Natural killer cell (primary cell): ENCODE measurements around the gene CMTM8. TPM values are rescaled to one million over a fixed set of nuclear protein-coding genes. Genes with fewer than 3 reads are reported as not detected.
A peak's percentile ranks its signal among the peaks of the same experiment; 100 is the strongest.

ENCODE experiments used
- ATAC-seq, 3 donors: fragments of 150-1000 bp in 2 of 3; fragments of 200-7000 bp in 1 of 3; cut with Tn5 transposase; 1 replicate in 1 of 3; 2 replicates in 2 of 3; pipeline ENCODE4 v1.10.0; 2021; ENCODE audit warnings: mild to moderate bottlenecking in 2 of 3, moderate library complexity in 2 of 3
- DNase-seq, 2 donors: peaks; one replicate each; pipeline versions ENCODE4 v3.0.0 to v3.0.0-alpha.2; 2013 to 2021; ENCODE audit warnings: mixed read lengths in 1 of 2
- H3K27ac ChIP-seq: one replicate; pipeline ENCODE4 v1.5.1; 2013; ENCODE audit warnings: mild to moderate bottlenecking, low read length
- H3K27me3 ChIP-seq: one replicate; pipeline ENCODE4 v1.6.1; 2013; ENCODE audit warnings: low read length; ENCODE audit not compliant: control insufficient read depth, insufficient read depth
- H3K36me3 ChIP-seq: one replicate; pipeline ENCODE4 v1.6.1; 2013; ENCODE audit warnings: low read length; ENCODE audit not compliant: control insufficient read depth, insufficient read depth
- H3K4me1 ChIP-seq: one replicate; pipeline ENCODE4 v1.6.1; 2013; ENCODE audit warnings: low read length; ENCODE audit not compliant: control insufficient read depth, insufficient read depth
- H3K4me3 ChIP-seq: one replicate; pipeline ENCODE4 v1.5.1; 2013; ENCODE audit warnings: low read length
- H3K9me3 ChIP-seq: one replicate; pipeline ENCODE4 v1.6.1; 2013; ENCODE audit warnings: low read length; ENCODE audit not compliant: control insufficient read depth, insufficient read depth
- H3K27ac Mint-ChIP-seq, 2 donors: one replicate each; pipeline ENCODE4 v1.8.0; 2022; ENCODE audit warnings: mild to moderate bottlenecking in 2 of 2, mixed read lengths in 2 of 2, moderate library complexity in 1 of 2
- H3K27me3 Mint-ChIP-seq, 2 donors: one replicate each; pipeline ENCODE4 v1.8.0; 2022; ENCODE audit warnings: low read depth in 2 of 2, mixed read lengths in 2 of 2
- H3K36me3 Mint-ChIP-seq: one replicate; pipeline ENCODE4 v1.8.0; 2022; ENCODE audit warnings: mixed read lengths
- H3K4me1 Mint-ChIP-seq, 2 donors: one replicate each; pipeline ENCODE4 v1.8.0; 2022; ENCODE audit warnings: mixed read lengths in 2 of 2
- H3K4me3 Mint-ChIP-seq: one replicate; pipeline ENCODE4 v1.8.0; 2022; ENCODE audit warnings: mild to moderate bottlenecking, moderate library complexity, mixed read lengths
- H3K9me3 Mint-ChIP-seq, 2 donors: one replicate each; pipeline ENCODE4 v1.8.0; 2022; ENCODE audit warnings: mixed read lengths in 2 of 2
- CTCF ChIP-seq: fragments of 200-600 bp; IDR thresholded peaks from one replicate; pipeline ENCODE4 v1.8.0; 2022; ENCODE audit warnings: antibody characterized with exemption
- WGBS: methylation state at CpG from one replicate; pipeline ENCODE4 v1.1.7; 2013; ENCODE audit warnings: missing lambda C conversion rate; ENCODE audit not compliant: insufficient coverage; 5-methylcytosine and 5-hydroxymethylcytosine counted together
- intact Hi-C: fragments of 100-400 bp; cut with micrococcal nuclease; formaldehyde crosslinking; loops from one replicate; pipeline ENCODE4 v1.14.2; 2022
- total RNA-seq, 4 donors: library from RNA; stranded (reverse); fragments of 120-200 nt in 1 of 4; gene quantifications; one replicate each; pipeline versions ENCODE4 v1.2.3 to v1.2.4, GENCODE V29; 2013 to 2022

CMTM8 gene
- total RNA-seq, 3 donors from 2014 or later (not counting 1 experiment from before 2014, with no cell fraction given): 0.31 to 0.88 (median 0.83) TPM

- TF ChIP-seq CTCF: no peak
- Histone ChIP-seq H3K4me3 (no peak overlapping the region), H3K9me3 (no peaks in the 10 kb centered on the region), H3K36me3 (no peaks in the 10 kb centered on the region), H3K27ac (no peak overlapping the region), H3K27me3 (no peaks in the 10 kb centered on the region), H3K4me1 (no peaks in the 10 kb centered on the region)
- DNase-seq: no peak
- WGBS: 51% methylated on average over 3 of the region's 3 CpGs
- H3K4me1 Mint-ChIP-seq: peaks cover 0 to 4% of the 10 kb centered on the region in 2 donors
- H3K4me3 Mint-ChIP-seq: no peak overlapping the region
- H3K9me3 Mint-ChIP-seq: no peaks in the 10 kb centered on the region
- intact Hi-C loops: no loop called here
- no peak overlapping the region for H3K27ac Mint-ChIP-seq
- H3K27me3 Mint-ChIP-seq: peaks cover 0 to 5% of the 10 kb centered on the region in 2 donors
- no peak for ATAC-seq
- H3K36me3 Mint-ChIP-seq: no peaks in the 10 kb centered on the region
Observed at GRCh38 chr3:32261545-32261944, 23.1 kb downstream of the CMTM8 start.

GRCh38 chr3:32262201-32262600 is 23.7 kb downstream of the CMTM8 start:
- Histone ChIP-seq H3K4me1 (no peaks in the 10 kb centered on the region), H3K27me3 (no peaks in the 10 kb centered on the region), H3K9me3 (no peaks in the 10 kb centered on the region), H3K36me3 (no peaks in the 10 kb centered on the region), H3K27ac (no peak overlapping the region), H3K4me3 (no peak overlapping the region)
- H3K27me3 Mint-ChIP-seq: peaks cover 0 to 5% of the 10 kb centered on the region in 2 donors
- TF ChIP-seq CTCF: no peak
- no peaks in the 10 kb centered on the region for H3K36me3 Mint-ChIP-seq
- no peak overlapping the region for H3K4me3 Mint-ChIP-seq
- no peak for ATAC-seq
- H3K4me1 Mint-ChIP-seq: peaks cover 0 to 4% of the 10 kb centered on the region in 2 donors
- H3K9me3 Mint-ChIP-seq: no peaks in the 10 kb centered on the region
- no peak overlapping the region for H3K27ac Mint-ChIP-seq
- 85% methylated on average over 2 of the region's 2 CpGs for WGBS
- intact Hi-C loops: no loop called here
- no peak for DNase-seq

- Mint-ChIP-seq H3K27me3 (peaks cover 0 to 6% of the 10 kb centered on the region in 2 donors), H3K27ac (no peak overlapping the region), H3K4me3 (no peak overlapping the region), H3K36me3 (no peaks in the 10 kb centered on the region), H3K4me1 (no peaks in the 10 kb centered on the region), H3K9me3 (no peaks in the 10 kb centered on the region)
- no peak for ATAC-seq
- TF ChIP-seq CTCF: no peak
- WGBS: 83% methylated on average over 1 of the region's 1 CpG
- H3K4me1 ChIP-seq: no peaks in the 10 kb centered on the region
- H3K27ac ChIP-seq: no peak overlapping the region
- no peak overlapping the region for H3K4me3 ChIP-seq
- H3K9me3 ChIP-seq: no peaks in the 10 kb centered on the region
- DNase-seq: no peak
- intact Hi-C loops: no loop called here
- H3K27me3 ChIP-seq: no peaks in the 10 kb centered on the region
- no peaks in the 10 kb centered on the region for H3K36me3 ChIP-seq
Observed at GRCh38 chr3:32274306-32274705, 35.8 kb downstream of the CMTM8 start.

- peaks cover 0 to 6% of the 10 kb centered on the region in 2 donors for H3K27me3 Mint-ChIP-seq
- H3K27ac ChIP-seq: no peak overlapping the region
- 76% methylated on average over 3 of the region's 4 CpGs for WGBS
- no peak for TF ChIP-seq CTCF
- no peaks in the 10 kb centered on the region for H3K36me3 Mint-ChIP-seq
- intact Hi-C loops: no loop called here
- H3K4me3 Mint-ChIP-seq: no peak overlapping the region
- no peaks in the 10 kb centered on the region for H3K9me3 ChIP-seq
- H3K4me1 ChIP-seq: no peaks in the 10 kb centered on the region
- no peak overlapping the region for H3K4me3 ChIP-seq
- H3K9me3 Mint-ChIP-seq: no peaks in the 10 kb centered on the region
- H3K27ac Mint-ChIP-seq: no peak overlapping the region
- no peak for DNase-seq
- no peaks in the 10 kb centered on the region for H3K27me3 ChIP-seq
- ATAC-seq: peak in 1 of 3 donors; percentile 49
- no peaks in the 10 kb centered on the region for H3K4me1 Mint-ChIP-seq
- no peaks in the 10 kb centered on the region for H3K36me3 ChIP-seq
Observed at GRCh38 chr3:32275506-32275905, 37.0 kb downstream of the CMTM8 start.
